A673 (cell line): ENCODE data around the gene TMEM91.

Experiments used
- CTCF ChIP-seq: fragments of 300-800, 200-600 bp; sonication (generic); conservative IDR thresholded peaks from 2 replicates; pipeline ENCODE4 v1.5.1; 2017; ENCODE audit warnings: low read depth, mild to moderate bottlenecking, antibody characterized with exemption, low read length, moderate library complexity, mixed read lengths
- EZH2 ChIP-seq: fragments of 200-600 bp; sonication (generic); IDR thresholded peaks from 2 replicates; pipeline ENCODE4 v1.6.1; 2017; ENCODE audit warnings: borderline replicate concordance, low read depth, mild to moderate bottlenecking, mixed read lengths, antibody characterized with exemption, low read length; ENCODE audit not compliant: poor library complexity, severe bottlenecking

DNA sequence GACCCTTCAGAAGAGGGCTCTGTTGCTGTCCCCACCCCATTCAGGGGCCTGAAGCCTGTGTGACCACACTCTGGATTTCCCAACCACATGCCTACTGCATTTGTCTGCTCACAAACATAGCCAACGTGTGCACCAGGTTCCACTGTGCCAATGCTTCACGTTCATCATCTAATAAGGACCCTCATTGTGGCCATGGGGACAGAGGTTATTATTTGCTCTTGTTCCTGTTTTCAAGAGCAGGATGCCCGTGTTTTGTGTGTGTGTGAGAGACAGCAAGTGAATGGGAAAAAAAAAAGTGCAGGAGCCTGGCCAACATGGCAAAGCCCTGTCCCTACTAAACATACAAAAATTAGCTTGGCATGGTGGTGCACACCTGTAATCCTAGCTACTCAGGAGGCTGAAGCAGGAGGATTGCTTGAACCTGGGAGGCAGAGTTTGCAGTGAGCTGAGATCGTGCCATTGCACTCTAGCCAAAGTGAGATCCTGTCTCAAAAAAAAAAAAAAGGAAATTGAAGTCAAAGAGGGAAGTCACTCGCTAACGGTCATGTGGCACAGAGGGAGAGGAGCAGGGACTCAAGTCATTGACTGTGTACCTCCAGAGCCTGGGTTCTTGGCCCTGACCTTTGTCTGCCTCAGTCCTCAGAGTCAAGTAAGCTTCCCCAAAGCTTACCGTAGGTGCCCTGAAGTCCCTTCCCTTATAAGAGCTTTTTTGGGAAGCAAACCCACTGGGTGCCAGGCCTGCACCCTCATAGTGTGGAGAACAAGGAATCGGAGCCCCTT is 44.0 kb downstream of the TMEM91 start:
- no peak for TF ChIP-seq CTCF
- TF ChIP-seq EZH2 = no peak
